Lower leg skin (tissue), 3 donors: Measurements from ENCODE around the gene CLIP4.

ENCODE experiments used
- CTCF ChIP-seq, 3 donors: fragments of 450-650 bp; IDR thresholded peaks; one replicate each; pipeline ENCODE4 v1.5.1; 2016; ENCODE audit warnings: antibody characterized with exemption in 3 of 3, mild to moderate bottlenecking in 3 of 3, moderate library complexity in 2 of 3
- POLR2A ChIP-seq, 2 donors: fragments of 450-650 bp; IDR thresholded peaks; one replicate each; pipeline ENCODE4 v1.6.1; 2016 to 2017; ENCODE audit warnings: antibody characterized with exemption in 2 of 2, mild to moderate bottlenecking in 1 of 2, moderate library complexity in 1 of 2

GRCh38 chr2:29187926-29188325 is 72.7 kb downstream of the CLIP4 start:
- TF ChIP-seq CTCF (IDR thresholded peaks at IDR 0.05) (no peak), POLR2A (IDR thresholded peaks at IDR 0.05) (no peak)
